ENCODE measurements around the gene NONO.

The NONO gene

GRCh38 chrX:71283403-71284143, at the start of gene NONO:
NONO (plus strand) TSS chrX:71283635; CDS start chrX:71290638, 7,003 bp downstream.
- TF ChIP-seq POLR2A (IDR thresholded peaks at IDR 0.05; ENCODE audit: low read depth, low read length), result peak; percentile 58
- peak; percentile 79 for DNase-seq (ENCODE audit: insufficient read length, low spot score)
- FAIRE-seq, result peak; percentile 95

- FAIRE-seq (no peak), DNase-seq (ENCODE audit: insufficient read length, low spot score) (no peak)
- no peak for TF ChIP-seq POLR2A (IDR thresholded peaks at IDR 0.05; ENCODE audit: low read depth, low read length)
Measured at GRCh38 chrX:71235482-71235881, 48.0 kb upstream of the NONO start.

GRCh38 chrX:71236836-71237235, 46.6 kb upstream of the NONO start:
- FAIRE-seq, result no peak
- TF ChIP-seq POLR2A (IDR thresholded peaks at IDR 0.05; ENCODE audit: low read depth, low read length), result no peak
- DNase-seq (ENCODE audit: insufficient read length, low spot score), result no peak

- TF ChIP-seq POLR2A (IDR thresholded peaks at IDR 0.05; ENCODE audit: low read depth, low read length), result no peak
- DNase-seq (ENCODE audit: insufficient read length, low spot score), result no peak
- FAIRE-seq, result no peak
Measured at GRCh38 chrX:71239781-71240180, 43.7 kb upstream of the NONO start.

GRCh38 chrX:71241301-71241700, 42.1 kb upstream of the NONO start:
- no peak for FAIRE-seq
- TF ChIP-seq POLR2A (IDR thresholded peaks at IDR 0.05; ENCODE audit: low read depth, low read length), result no peak
- DNase-seq (ENCODE audit: insufficient read length, low spot score), result no peak

GRCh38 chrX:71244359-71245128, 38.9 kb upstream of the NONO start:
- no peak for DNase-seq (ENCODE audit: insufficient read length, low spot score)

GRCh38 chrX:71245159-71245558, 38.3 kb upstream of the NONO start:
- DNase-seq (ENCODE audit: insufficient read length, low spot score) (no peak), FAIRE-seq (no peak)
- TF ChIP-seq POLR2A (IDR thresholded peaks at IDR 0.05; ENCODE audit: low read depth, low read length), result no peak

More at GRCh38 chrX:71244359-71245128, 38.9 kb upstream of the NONO start:
- TF ChIP-seq POLR2A (IDR thresholded peaks at IDR 0.05; ENCODE audit: low read depth, low read length), result no peak
- FAIRE-seq, result no peak

- TF ChIP-seq POLR2A (IDR thresholded peaks at IDR 0.05; ENCODE audit: low read depth, low read length), result no peak
- FAIRE-seq, result no peak
- DNase-seq (ENCODE audit: insufficient read length, low spot score), result no peak
Measured at GRCh38 chrX:71250841-71251240, 32.6 kb upstream of the NONO start.

- no peak for TF ChIP-seq POLR2A (IDR thresholded peaks at IDR 0.05; ENCODE audit: low read depth, low read length)
- FAIRE-seq (no peak), DNase-seq (ENCODE audit: insufficient read length, low spot score) (no peak)
Measured at GRCh38 chrX:71251466-71251973, 31.9 kb upstream of the NONO start.

- DNase-seq (ENCODE audit: insufficient read length, low spot score) (no peak), FAIRE-seq (no peak)
- TF ChIP-seq POLR2A (IDR thresholded peaks at IDR 0.05; ENCODE audit: low read depth, low read length), result no peak
Measured at GRCh38 chrX:71252221-71252620, 31.2 kb upstream of the NONO start.

- no peak for FAIRE-seq
- no peak for TF ChIP-seq POLR2A (IDR thresholded peaks at IDR 0.05; ENCODE audit: low read depth, low read length)
Measured at GRCh38 chrX:71253253-71254091, 30.0 kb upstream of the NONO start.

GRCh38 chrX:71254092-71254963, 29.1 kb upstream of the NONO start, which contains the start of gene ZMYM3:
ZMYM3 (minus strand) TSS chrX:71254140; CDS start chrX:71253255, 885 bp downstream.
- peak; percentile 12; the same call in 1 of the 2 replicates for TF ChIP-seq POLR2A (IDR thresholded peaks at IDR 0.05; ENCODE audit: low read depth, low read length)
- FAIRE-seq (no peak), DNase-seq (ENCODE audit: insufficient read length, low spot score) (peak; percentile 87)

More at GRCh38 chrX:71253253-71254091, 30.0 kb upstream of the NONO start:
- peak; percentile 38 for DNase-seq (ENCODE audit: insufficient read length, low spot score)

- no peak for TF ChIP-seq POLR2A (IDR thresholded peaks at IDR 0.05; ENCODE audit: low read depth, low read length)
- no peak for FAIRE-seq
- DNase-seq (ENCODE audit: insufficient read length, low spot score), result no peak
Measured at GRCh38 chrX:71256051-71256450, 27.4 kb upstream of the NONO start.

Data from H54 (cell line).